SK-N-SH treated with all-trans-retinoic acid at 6 μM for 48 hours (cell line): ENCODE data around the gene MVB12A.

ENCODE experiments used
- ATAC-seq: fragments of 200-7000 bp; cut with Tn5 transposase; 3 replicates; pipeline ENCODE4 v1.9.1; 2020; ENCODE audit warnings: mild to moderate bottlenecking, moderate library complexity
- ARNTL ChIP-seq: fragments of 450-650 bp; formaldehyde crosslinking; IDR thresholded peaks from 2 replicates; pipeline ENCODE4 v1.5.0; 2020; ENCODE audit warnings: low read depth, mild to moderate bottlenecking, moderate library complexity, borderline replicate concordance
- BACH2 ChIP-seq: fragments of 250-450 bp; sonication (Bioruptor Pico); IDR thresholded peaks from 2 replicates; pipeline ENCODE4 v1.9.0; 2021; ENCODE audit warnings: mild to moderate bottlenecking, borderline replicate concordance
- CSDC2 ChIP-seq: fragments of 250-450 bp; sonication (Bioruptor Pico); IDR thresholded peaks from 2 replicates; pipeline ENCODE4 v1.5.0; 2020; ENCODE audit warnings: mild to moderate bottlenecking, moderate library complexity
- ESRRG ChIP-seq: fragments of 250-450 bp; sonication (Bioruptor Pico); IDR thresholded peaks from 2 replicates; pipeline ENCODE4 v1.6.1; 2021; ENCODE audit warnings: mild to moderate bottlenecking
- GLIS3 ChIP-seq: fragments of 250-450 bp; sonication (Bioruptor Pico); IDR thresholded peaks from 2 replicates; pipeline ENCODE4 v1.5.0; 2020; ENCODE audit warnings: mild to moderate bottlenecking, moderate library complexity
- ISL1 ChIP-seq: fragments of 250-450 bp; sonication (Bioruptor Pico); IDR thresholded peaks from 2 replicates; pipeline ENCODE4 v2.1.2; 2022; ENCODE audit warnings: mild to moderate bottlenecking, moderate library complexity
- OSR1 ChIP-seq: fragments of 250-450 bp; sonication (Bioruptor Pico); IDR thresholded peaks from 2 replicates; pipeline ENCODE4 v1.8.0; 2022; ENCODE audit warnings: moderate library complexity, mild to moderate bottlenecking, inconsistent platforms
- PPARA ChIP-seq: fragments of 250-450 bp; sonication (Bioruptor Pico); IDR thresholded peaks from 2 replicates; pipeline ENCODE4 v1.5.0; 2020; ENCODE audit warnings: mild to moderate bottlenecking, borderline replicate concordance
- SNAI2 ChIP-seq: fragments of 250-450 bp; sonication (Bioruptor Pico); IDR thresholded peaks from 2 replicates; pipeline ENCODE4 v1.5.0; 2020; ENCODE audit warnings: mild to moderate bottlenecking, moderate library complexity
- TCF4 ChIP-seq: fragments of 250-450 bp; sonication (Bioruptor Pico); IDR thresholded peaks from 2 replicates; pipeline ENCODE4 v1.8.0; 2021; ENCODE audit warnings: mild to moderate bottlenecking, moderate library complexity, borderline replicate concordance
- TOX ChIP-seq: fragments of 250-450 bp; sonication (Bioruptor Pico); IDR thresholded peaks from 2 replicates; pipeline ENCODE4 v1.8.0; 2021; ENCODE audit warnings: mild to moderate bottlenecking, moderate library complexity, borderline replicate concordance
- ZFP3 ChIP-seq: fragments of 250-450 bp; sonication (Bioruptor Pico); IDR thresholded peaks from 2 replicates; pipeline ENCODE4 v1.5.0; 2020; ENCODE audit warnings: mild to moderate bottlenecking, moderate library complexity
- ZFP30 ChIP-seq: fragments of 450-650 bp; formaldehyde crosslinking; IDR thresholded peaks from 2 replicates; pipeline ENCODE4 v1.5.0; 2022; ENCODE audit warnings: mild to moderate bottlenecking, moderate library complexity
- ZNF565 ChIP-seq: fragments of 450-650 bp; formaldehyde crosslinking; conservative IDR thresholded peaks from 2 replicates; pipeline ENCODE4 v1.5.0; 2020; ENCODE audit warnings: low read depth, mild to moderate bottlenecking, moderate library complexity
- ZNF70 ChIP-seq: fragments of 450-650 bp; formaldehyde crosslinking; IDR thresholded peaks from 2 replicates; pipeline ENCODE4 v1.5.0; 2020; ENCODE audit warnings: mild to moderate bottlenecking, moderate library complexity
- ZNF8 ChIP-seq: fragments of 450-650 bp; formaldehyde crosslinking; IDR thresholded peaks from 2 replicates; pipeline ENCODE4 v1.5.0; 2020; ENCODE audit warnings: mild to moderate bottlenecking, moderate library complexity
- TF ChIP-seq, protein P1 (sequence below): fragments of 250-450 bp; sonication (Bioruptor Pico); IDR thresholded peaks from 2 replicates; pipeline ENCODE4 v1.5.1; 2020; ENCODE audit warnings: low read depth, mild to moderate bottlenecking, moderate library complexity
- TF ChIP-seq, protein P2 (sequence below): fragments of 250-450 bp; sonication (Bioruptor Pico); IDR thresholded peaks from 2 replicates; pipeline ENCODE4 v1.8.0; 2021; ENCODE audit warnings: low read depth, mild to moderate bottlenecking, moderate library complexity, borderline replicate concordance
- TF ChIP-seq, protein P3 (sequence below): fragments of 250-450 bp; sonication (Bioruptor Pico); IDR thresholded peaks from 2 replicates; pipeline ENCODE4 v1.5.0; 2020; ENCODE audit warnings: mild to moderate bottlenecking, moderate library complexity
- TF ChIP-seq, protein P4 (sequence below): fragments of 250-450 bp; sonication (Bioruptor Pico); IDR thresholded peaks from 2 replicates; pipeline ENCODE4 v1.8.0; 2020; ENCODE audit warnings: mild to moderate bottlenecking, moderate library complexity, borderline replicate concordance
- TF ChIP-seq, protein P5 (sequence below): fragments of 250-450 bp; sonication (Bioruptor Pico); IDR thresholded peaks from 2 replicates; pipeline ENCODE4 v1.5.1; 2021; ENCODE audit warnings: mild to moderate bottlenecking, moderate library complexity

The MVB12A gene

DNA sequence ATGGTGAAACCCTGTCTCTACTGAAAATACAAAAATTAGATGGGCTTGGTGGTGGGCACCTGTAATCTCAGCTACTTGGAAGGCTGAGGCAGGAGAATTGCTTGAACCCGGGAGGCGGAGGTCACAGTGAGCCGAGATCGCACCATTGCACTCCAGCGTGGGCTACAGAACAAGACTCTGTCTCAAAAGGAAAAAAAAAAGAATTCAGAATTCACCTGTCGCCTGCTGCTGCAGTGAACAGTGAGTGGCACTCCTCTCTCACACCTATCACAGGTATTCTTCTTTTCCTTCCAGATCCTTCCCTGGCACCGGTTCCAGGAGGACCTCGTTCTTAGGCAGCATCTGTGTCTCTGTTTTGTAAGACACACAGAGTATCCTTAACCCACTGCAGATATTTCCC lies 5.8 kb upstream of the MVB12A start:
- no peak for ATAC-seq
- TF ChIP-seq BACH2 (CRISPR knock-in tag) (no peak), GLIS3 (CRISPR knock-in tag) (no peak), ZFP30 (CRISPR knock-in tag) (no peak), ZNF70 (CRISPR knock-in tag) (no peak), ZNF8 (no peak), ZFP3 (CRISPR knock-in tag) (no peak), OSR1 (no peak), ISL1 (CRISPR knock-in tag) (no peak)
- TF ChIP-seq, protein P1, sequence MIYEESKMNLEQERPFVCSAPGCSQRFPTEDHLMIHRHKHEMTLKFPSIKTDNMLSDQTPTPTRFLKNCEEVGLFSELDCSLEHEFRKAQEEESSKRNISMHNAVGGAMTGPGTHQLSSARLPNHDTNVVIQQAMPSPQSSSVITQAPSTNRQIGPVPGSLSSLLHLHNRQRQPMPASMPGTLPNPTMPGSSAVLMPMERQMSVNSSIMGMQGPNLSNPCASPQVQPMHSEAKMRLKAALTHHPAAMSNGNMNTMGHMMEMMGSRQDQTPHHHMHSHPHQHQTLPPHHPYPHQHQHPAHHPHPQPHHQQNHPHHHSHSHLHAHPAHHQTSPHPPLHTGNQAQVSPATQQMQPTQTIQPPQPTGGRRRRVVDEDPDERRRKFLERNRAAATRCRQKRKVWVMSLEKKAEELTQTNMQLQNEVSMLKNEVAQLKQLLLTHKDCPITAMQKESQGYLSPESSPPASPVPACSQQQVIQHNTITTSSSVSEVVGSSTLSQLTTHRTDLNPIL (CRISPR knock-in tag) = no peak
- TF ChIP-seq, protein P2, sequence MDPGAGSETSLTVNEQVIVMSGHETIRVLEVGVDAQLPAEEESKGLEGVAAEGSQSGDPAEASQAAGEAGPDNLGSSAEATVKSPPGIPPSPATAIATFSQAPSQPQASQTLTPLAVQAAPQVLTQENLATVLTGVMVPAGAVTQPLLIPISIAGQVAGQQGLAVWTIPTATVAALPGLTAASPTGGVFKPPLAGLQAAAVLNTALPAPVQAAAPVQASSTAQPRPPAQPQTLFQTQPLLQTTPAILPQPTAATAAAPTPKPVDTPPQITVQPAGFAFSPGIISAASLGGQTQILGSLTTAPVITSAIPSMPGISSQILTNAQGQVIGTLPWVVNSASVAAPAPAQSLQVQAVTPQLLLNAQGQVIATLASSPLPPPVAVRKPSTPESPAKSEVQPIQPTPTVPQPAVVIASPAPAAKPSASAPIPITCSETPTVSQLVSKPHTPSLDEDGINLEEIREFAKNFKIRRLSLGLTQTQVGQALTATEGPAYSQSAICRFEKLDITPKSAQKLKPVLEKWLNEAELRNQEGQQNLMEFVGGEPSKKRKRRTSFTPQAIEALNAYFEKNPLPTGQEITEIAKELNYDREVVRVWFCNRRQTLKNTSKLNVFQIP = no peak
- TF ChIP-seq, protein P3, sequence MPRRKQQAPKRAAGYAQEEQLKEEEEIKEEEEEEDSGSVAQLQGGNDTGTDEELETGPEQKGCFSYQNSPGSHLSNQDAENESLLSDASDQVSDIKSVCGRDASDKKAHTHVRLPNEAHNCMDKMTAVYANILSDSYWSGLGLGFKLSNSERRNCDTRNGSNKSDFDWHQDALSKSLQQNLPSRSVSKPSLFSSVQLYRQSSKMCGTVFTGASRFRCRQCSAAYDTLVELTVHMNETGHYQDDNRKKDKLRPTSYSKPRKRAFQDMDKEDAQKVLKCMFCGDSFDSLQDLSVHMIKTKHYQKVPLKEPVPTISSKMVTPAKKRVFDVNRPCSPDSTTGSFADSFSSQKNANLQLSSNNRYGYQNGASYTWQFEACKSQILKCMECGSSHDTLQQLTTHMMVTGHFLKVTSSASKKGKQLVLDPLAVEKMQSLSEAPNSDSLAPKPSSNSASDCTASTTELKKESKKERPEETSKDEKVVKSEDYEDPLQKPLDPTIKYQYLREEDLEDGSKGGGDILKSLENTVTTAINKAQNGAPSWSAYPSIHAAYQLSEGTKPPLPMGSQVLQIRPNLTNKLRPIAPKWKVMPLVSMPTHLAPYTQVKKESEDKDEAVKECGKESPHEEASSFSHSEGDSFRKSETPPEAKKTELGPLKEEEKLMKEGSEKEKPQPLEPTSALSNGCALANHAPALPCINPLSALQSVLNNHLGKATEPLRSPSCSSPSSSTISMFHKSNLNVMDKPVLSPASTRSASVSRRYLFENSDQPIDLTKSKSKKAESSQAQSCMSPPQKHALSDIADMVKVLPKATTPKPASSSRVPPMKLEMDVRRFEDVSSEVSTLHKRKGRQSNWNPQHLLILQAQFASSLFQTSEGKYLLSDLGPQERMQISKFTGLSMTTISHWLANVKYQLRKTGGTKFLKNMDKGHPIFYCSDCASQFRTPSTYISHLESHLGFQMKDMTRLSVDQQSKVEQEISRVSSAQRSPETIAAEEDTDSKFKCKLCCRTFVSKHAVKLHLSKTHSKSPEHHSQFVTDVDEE (CRISPR knock-in tag) = no peak

DNA sequence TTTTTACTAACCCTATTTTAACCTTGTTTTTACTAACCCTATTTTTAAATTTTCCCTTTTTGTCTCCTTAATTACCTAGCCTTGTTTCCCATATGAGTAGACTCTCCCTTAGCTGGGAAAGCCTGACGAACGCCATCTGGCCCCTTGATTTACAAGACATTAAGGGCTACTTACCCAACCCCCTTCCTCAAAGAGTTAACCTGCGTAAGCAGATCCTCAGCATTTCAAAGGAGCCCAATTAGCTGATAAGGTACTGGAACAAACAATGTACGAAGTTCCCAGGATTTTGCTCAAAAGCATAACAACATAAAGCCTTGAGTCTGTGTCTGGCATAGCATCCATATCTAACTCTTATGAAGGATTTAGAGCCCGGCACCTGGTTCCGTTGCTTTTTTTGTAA lies 4.7 kb upstream of the MVB12A start:
- no peak for ATAC-seq
- TF ChIP-seq ARNTL (CRISPR knock-in tag) (no peak), TOX (no peak), PPARA (CRISPR knock-in tag) (no peak)

DNA sequence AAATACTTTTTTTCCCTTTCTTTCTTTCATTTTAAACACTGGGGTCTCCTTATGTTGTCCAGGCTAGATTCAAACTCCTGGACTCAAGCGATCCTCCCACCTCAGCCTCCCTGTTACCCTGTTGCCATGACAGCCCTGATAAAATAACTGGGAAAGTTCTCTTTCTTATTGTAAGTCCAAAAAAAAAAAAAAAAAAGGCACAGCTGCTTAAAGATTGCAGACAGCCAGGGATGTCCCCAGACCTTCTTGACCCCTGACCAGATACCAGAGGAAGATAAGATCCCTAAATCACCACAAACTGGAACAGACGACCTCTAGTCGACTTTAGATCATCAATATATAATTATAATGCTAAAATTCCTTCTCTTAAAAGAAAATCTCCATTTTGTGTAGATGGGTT lies 1.1 kb upstream of the MVB12A start:
- TF ChIP-seq, protein P4, sequence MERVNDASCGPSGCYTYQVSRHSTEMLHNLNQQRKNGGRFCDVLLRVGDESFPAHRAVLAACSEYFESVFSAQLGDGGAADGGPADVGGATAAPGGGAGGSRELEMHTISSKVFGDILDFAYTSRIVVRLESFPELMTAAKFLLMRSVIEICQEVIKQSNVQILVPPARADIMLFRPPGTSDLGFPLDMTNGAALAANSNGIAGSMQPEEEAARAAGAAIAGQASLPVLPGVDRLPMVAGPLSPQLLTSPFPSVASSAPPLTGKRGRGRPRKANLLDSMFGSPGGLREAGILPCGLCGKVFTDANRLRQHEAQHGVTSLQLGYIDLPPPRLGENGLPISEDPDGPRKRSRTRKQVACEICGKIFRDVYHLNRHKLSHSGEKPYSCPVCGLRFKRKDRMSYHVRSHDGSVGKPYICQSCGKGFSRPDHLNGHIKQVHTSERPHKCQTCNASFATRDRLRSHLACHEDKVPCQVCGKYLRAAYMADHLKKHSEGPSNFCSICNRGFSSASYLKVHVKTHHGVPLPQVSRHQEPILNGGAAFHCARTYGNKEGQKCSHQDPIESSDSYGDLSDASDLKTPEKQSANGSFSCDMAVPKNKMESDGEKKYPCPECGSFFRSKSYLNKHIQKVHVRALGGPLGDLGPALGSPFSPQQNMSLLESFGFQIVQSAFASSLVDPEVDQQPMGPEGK (CRISPR knock-in tag) = no peak
- TF ChIP-seq ARNTL (CRISPR knock-in tag) (no peak), ZNF8 (no peak), TCF4 (no peak), TOX (no peak), ZFP3 (CRISPR knock-in tag) (no peak), ISL1 (CRISPR knock-in tag) (no peak)
- TF ChIP-seq, protein P5, sequence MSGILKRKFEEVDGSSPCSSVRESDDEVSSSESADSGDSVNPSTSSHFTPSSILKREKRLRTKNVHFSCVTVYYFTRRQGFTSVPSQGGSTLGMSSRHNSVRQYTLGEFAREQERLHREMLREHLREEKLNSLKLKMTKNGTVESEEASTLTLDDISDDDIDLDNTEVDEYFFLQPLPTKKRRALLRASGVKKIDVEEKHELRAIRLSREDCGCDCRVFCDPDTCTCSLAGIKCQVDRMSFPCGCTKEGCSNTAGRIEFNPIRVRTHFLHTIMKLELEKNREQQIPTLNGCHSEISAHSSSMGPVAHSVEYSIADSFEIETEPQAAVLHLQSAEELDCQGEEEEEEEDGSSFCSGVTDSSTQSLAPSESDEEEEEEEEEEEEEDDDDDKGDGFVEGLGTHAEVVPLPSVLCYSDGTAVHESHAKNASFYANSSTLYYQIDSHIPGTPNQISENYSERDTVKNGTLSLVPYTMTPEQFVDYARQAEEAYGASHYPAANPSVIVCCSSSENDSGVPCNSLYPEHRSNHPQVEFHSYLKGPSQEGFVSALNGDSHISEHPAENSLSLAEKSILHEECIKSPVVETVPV = no peak
- TF ChIP-seq, all 23 proteins: peak for 0
- ATAC-seq = no peak

DNA sequence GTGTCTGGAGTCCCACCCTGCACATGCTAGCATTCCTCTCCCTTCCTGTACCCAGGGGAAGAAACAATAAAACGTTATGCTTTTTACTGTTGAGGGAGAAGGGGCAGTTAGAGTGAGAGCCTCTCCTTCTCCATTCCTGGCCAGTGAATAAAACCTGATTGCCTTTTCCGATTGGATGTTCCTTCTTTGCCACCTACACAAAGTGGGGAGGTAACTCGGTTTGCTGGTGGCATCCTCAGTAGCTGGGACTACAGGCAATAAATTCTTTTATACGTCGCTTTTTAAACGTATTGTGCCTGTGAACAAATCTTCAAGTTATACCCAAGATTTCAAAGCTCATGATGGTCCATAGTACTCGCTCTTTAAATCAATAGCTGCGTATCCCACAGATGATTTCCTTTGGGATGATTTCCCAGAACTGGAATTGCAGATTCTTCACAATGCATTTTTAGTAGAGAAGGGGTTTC lies 660 bp upstream of the MVB12A start:
- no peak for ATAC-seq

DNA sequence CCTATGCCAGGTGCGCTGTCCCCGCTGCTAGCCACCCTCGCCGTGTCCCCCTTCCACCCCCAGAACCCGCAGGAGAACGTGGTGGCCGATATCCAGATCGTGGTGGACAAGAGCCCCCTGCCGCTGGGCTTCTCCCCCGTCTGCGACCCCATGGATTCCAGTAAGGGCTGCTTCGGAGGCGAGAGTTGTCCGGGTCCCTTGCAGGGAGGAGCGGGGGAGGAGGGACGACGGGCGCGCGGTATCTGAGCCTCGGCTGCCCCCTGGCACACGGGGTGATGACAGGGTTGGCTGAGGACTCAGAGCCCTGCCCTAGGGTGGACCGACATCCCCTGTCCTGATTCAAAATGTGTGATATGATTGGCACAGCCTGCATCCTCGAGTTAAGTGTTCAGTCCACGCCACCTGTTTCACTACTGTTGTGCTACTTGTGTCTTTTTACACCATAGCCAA lies 653 bp downstream of the MVB12A start:
- peak; percentile 68 for ATAC-seq
- TF ChIP-seq BACH2 (CRISPR knock-in tag) = no peak
- TF ChIP-seq ESRRG = no peak
- no peak for TF ChIP-seq ZNF565 (CRISPR knock-in tag)
- TF ChIP-seq, protein P3 (CRISPR knock-in tag) = no peak
- TF ChIP-seq, protein P4 (CRISPR knock-in tag) = no peak
- no peak for TF ChIP-seq CSDC2 (CRISPR knock-in tag)
- TF ChIP-seq TCF4 = no peak

More for the DNA sequence above, 660 bp upstream of the MVB12A start:
- 0 out of 2 replicates have a peak, but pooled peaks have one; percentile 29 for TF ChIP-seq ZNF8
- no peak for TF ChIP-seq BACH2 (CRISPR knock-in tag)
- 0 out of 2 replicates have a peak, but pooled peaks have one; percentile 64 for TF ChIP-seq SNAI2 (CRISPR knock-in tag)
